ENCODE measurements around the gene DOC2A. TPM values are rescaled to one million over a fixed set of nuclear protein-coding genes. Genes with fewer than 3 reads are reported as not detected.

Gene DOC2A
- total RNA-seq (2022; extraction: Qiagen RNA extraction; ENCODE audit: low read depth), result 1.5 to 3.0 TPM (median 2.6 TPM) in 5 replicates

GRCh38 chr16:30010844-30011713 is at the start of gene DOC2A:
TSS of gene DOC2A (minus strand) at chr16:30011027. CDS start at chr16:30010222, 805 bp downstream.

GRCh38 chr16:30030841-30031413 is 20.1 kb upstream of the DOC2A start, which contains the start of gene TLCD3B:
TSS of gene TLCD3B (minus strand) at chr16:30031271. CDS start at chr16:30030527, 744 bp downstream.

GRCh38 chr16:30022887-30023286 is 12.1 kb upstream of the DOC2A start, which contains the start of gene C16orf92:
TSS of gene C16orf92 (plus strand) at chr16:30023198. CDS start at chr16:30023341, 143 bp downstream.

GRCh38 chr16:29995911-29996765 is 14.7 kb downstream of the DOC2A start, which contains the start of gene INO80E:
TSS of gene INO80E (plus strand) at chr16:29996241. CDS start at chr16:29996311, 70 bp downstream.

GRCh38 chr16:29995324-29995910 is 15.4 kb downstream of the DOC2A start, which contains the start of gene HIRIP3:
TSS of gene HIRIP3 (minus strand) at chr16:29995617. CDS start at chr16:29995605, 12 bp downstream.

GRCh38 chr16:29973384-29974246 is 37.2 kb downstream of the DOC2A start, which contains the start of gene TAOK2:
TSS of gene TAOK2 (plus strand) at chr16:29973868. CDS start at chr16:29977773, 3,905 bp downstream.

GRCh38 chr16:29961479-29962343 is 49.1 kb downstream of the DOC2A start, which contains the start of gene TMEM219:
TSS of gene TMEM219 (plus strand) at chr16:29962079. CDS start at chr16:29963144, 1,065 bp downstream.

Other genes starting within 250 kb of the DOC2A start
- not detected in 5 replicates for gene ZG16, start 232.8 kb downstream of the DOC2A start, total RNA-seq (2022; extraction: Qiagen RNA extraction; ENCODE audit: low read depth)
- gene KIF22, start 220.3 kb downstream of the DOC2A start, total RNA-seq (2022; extraction: Qiagen RNA extraction; ENCODE audit: low read depth), result 87.1 to 102 TPM (median 95.2 TPM) in 5 replicates
- gene MAZ, start 204.5 kb downstream of the DOC2A start, total RNA-seq (2022; extraction: Qiagen RNA extraction; ENCODE audit: low read depth), result 180 to 210 TPM (median 192 TPM) in 5 replicates
- 0.30 to 0.43 TPM (median 0.34 TPM) in 5 replicates for gene PRRT2, start 198.8 kb downstream of the DOC2A start, total RNA-seq (2022; extraction: Qiagen RNA extraction; ENCODE audit: low read depth)
- 36.8 to 51.9 TPM (median 45.4 TPM) in 5 replicates for gene PAGR1, start 194.9 kb downstream of the DOC2A start, total RNA-seq (2022; extraction: Qiagen RNA extraction; ENCODE audit: low read depth)
- 116 to 134 TPM (median 120 TPM) in 5 replicates for gene MVP, start 190.6 kb downstream of the DOC2A start, total RNA-seq (2022; extraction: Qiagen RNA extraction; ENCODE audit: low read depth)
- gene CDIPT, start 147.8 kb downstream of the DOC2A start, total RNA-seq (2022; extraction: Qiagen RNA extraction; ENCODE audit: low read depth), result 73.6 to 101 TPM (median 98.3 TPM) in 5 replicates
- gene SEZ6L2, start 111.5 kb downstream of the DOC2A start, total RNA-seq (2022; extraction: Qiagen RNA extraction; ENCODE audit: low read depth), result 20.8 to 24.4 TPM (median 21.7 TPM) in 5 replicates
- 23.0 to 29.4 TPM (median 26.9 TPM) in 5 replicates for gene ASPHD1, start 110.5 kb downstream of the DOC2A start, total RNA-seq (2022; extraction: Qiagen RNA extraction; ENCODE audit: low read depth)
- 15.4 to 21.6 TPM (median 19.2 TPM) in 5 replicates for gene KCTD13, start 84.8 kb downstream of the DOC2A start, total RNA-seq (2022; extraction: Qiagen RNA extraction; ENCODE audit: low read depth)
- gene TMEM219, start 48.9 kb downstream of the DOC2A start, total RNA-seq (2022; extraction: Qiagen RNA extraction; ENCODE audit: low read depth), result 91.6 to 102 TPM (median 95.7 TPM) in 5 replicates
- gene TAOK2, start 37.2 kb downstream of the DOC2A start, total RNA-seq (2022; extraction: Qiagen RNA extraction; ENCODE audit: low read depth), result 31.2 to 38.4 TPM (median 34.6 TPM) in 5 replicates
- 13.2 to 17.1 TPM (median 14.0 TPM) in 5 replicates for gene HIRIP3, start 15.4 kb downstream of the DOC2A start, total RNA-seq (2022; extraction: Qiagen RNA extraction; ENCODE audit: low read depth)
- gene INO80E, start 14.8 kb downstream of the DOC2A start, total RNA-seq (2022; extraction: Qiagen RNA extraction; ENCODE audit: low read depth), result 99.8 to 115 TPM (median 105 TPM) in 5 replicates
- gene C16orf92, start 12.2 kb upstream of the DOC2A start, total RNA-seq (2022; extraction: Qiagen RNA extraction; ENCODE audit: low read depth), result not detected in 5 replicates
- 0.31 to 0.68 TPM (median 0.43 TPM) in 5 replicates for gene TLCD3B, start 20.2 kb upstream of the DOC2A start, total RNA-seq (2022; extraction: Qiagen RNA extraction; ENCODE audit: low read depth)
- 1,690 to 2,030 TPM (median 1,847 TPM) in 5 replicates for gene ALDOA, start 54.7 kb upstream of the DOC2A start, total RNA-seq (2022; extraction: Qiagen RNA extraction; ENCODE audit: low read depth)
- gene PPP4C, start 65.0 kb upstream of the DOC2A start, total RNA-seq (2022; extraction: Qiagen RNA extraction; ENCODE audit: low read depth), result 123 to 149 TPM (median 135 TPM) in 5 replicates
- 0.20 to 0.45 TPM (median 0.25 TPM) in 5 replicates for gene TBX6, start 80.9 kb upstream of the DOC2A start, total RNA-seq (2022; extraction: Qiagen RNA extraction; ENCODE audit: low read depth)
- 6.7 to 11.1 TPM (median 8.9 TPM) in 5 replicates for gene YPEL3, start 85.2 kb upstream of the DOC2A start, total RNA-seq (2022; extraction: Qiagen RNA extraction; ENCODE audit: low read depth)
- gene GDPD3, start 102.5 kb upstream of the DOC2A start, total RNA-seq (2022; extraction: Qiagen RNA extraction; ENCODE audit: low read depth), result 1.5 to 2.8 TPM (median 2.0 TPM) in 5 replicates
- gene MAPK3, start 112.2 kb upstream of the DOC2A start, total RNA-seq (2022; extraction: Qiagen RNA extraction; ENCODE audit: low read depth), result 33.7 to 37.8 TPM (median 36.7 TPM) in 5 replicates
- 2.9 to 4.0 TPM (median 3.5 TPM) in 5 replicates for gene CORO1A, start 172.6 kb upstream of the DOC2A start, total RNA-seq (2022; extraction: Qiagen RNA extraction; ENCODE audit: low read depth)
- gene BOLA2B, start 182.6 kb upstream of the DOC2A start, total RNA-seq (2022; extraction: Qiagen RNA extraction; ENCODE audit: low read depth), result 163 to 214 TPM (median 202 TPM) in 5 replicates
- 6.8 to 22.9 TPM (median 9.4 TPM) in 5 replicates for gene SLX1A, start 182.8 kb upstream of the DOC2A start, total RNA-seq (2022; extraction: Qiagen RNA extraction; ENCODE audit: low read depth)
- 5.6 to 13.9 TPM (median 9.3 TPM) in 5 replicates for gene SULT1A3, start 188.2 kb upstream of the DOC2A start, total RNA-seq (2022; extraction: Qiagen RNA extraction; ENCODE audit: low read depth)
- gene NPIPB13, start 237.5 kb upstream of the DOC2A start, total RNA-seq (2022; extraction: Qiagen RNA extraction; ENCODE audit: low read depth), result 0.66 to 3.2 TPM (median 3.0 TPM) in 5 replicates

Data from A549 treated with DMSO at 1 μM for 4 hours (cell line).